ENCODE data around the gene ABCF1. TPM values are rescaled to one million over a fixed set of nuclear protein-coding genes. Genes with fewer than 3 reads are reported as not detected.

Gene ABCF1
- total RNA-seq, 3 donors from 2014 or later (not counting 1 experiment from before 2014, with no cell fraction given), result 91.4 to 138 (median 138) TPM

DNA sequence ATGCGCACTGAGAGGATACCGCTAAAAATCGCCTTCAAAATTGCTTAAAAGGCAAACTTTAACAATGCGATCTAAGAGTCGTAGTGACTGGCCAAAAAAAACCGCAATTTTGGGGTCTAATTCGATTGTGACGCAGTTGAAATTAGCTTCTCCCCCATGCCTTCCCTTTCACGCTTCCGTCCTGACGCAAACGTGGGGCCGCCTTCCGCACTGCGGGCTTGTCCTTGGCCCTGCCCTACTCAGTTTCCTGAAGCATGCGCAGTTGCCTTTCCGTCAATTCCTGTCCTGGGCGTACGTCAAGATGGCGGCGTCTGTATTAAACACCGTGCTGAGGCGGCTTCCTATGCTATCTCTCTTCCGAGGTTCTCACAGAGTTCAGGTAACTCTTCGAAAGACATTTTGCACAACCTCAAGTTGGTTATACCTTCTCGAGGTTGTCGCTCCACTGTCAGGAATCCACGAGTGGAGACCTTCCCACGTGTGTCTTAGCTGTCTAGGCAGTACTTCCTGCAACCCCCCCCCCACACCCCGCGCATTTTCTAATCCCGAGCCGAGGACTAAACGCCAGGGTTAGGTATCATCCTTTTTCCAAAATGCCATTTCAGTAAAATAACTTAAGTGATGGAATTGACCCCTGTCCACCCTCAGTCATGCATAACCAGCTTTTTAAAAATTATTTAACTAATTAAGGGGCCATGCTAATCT is 46.5 kb downstream of the ABCF1 start, which contains the start of gene MRPS18B:
TSS of gene MRPS18B (plus strand) at position 276 of the 705 bp plus-strand sequence. CDS start at position 302, 26 bp downstream.
- Histone ChIP-seq H3K27me3 (ENCODE audit: control insufficient read depth, insufficient read depth, low read length) (no peaks in the 10 kb centered on the region), H3K36me3 (ENCODE audit: control insufficient read depth, insufficient read depth, low read length) (peaks cover 41% of the 10 kb centered on the region), H3K4me1 (ENCODE audit: control insufficient read depth, insufficient read depth, low read length) (peaks cover 23% of the 10 kb centered on the region), H3K4me3 (ENCODE audit: low read length) (peak within 1 kb of the TSS; percentile 73), H3K9me3 (ENCODE audit: control insufficient read depth, insufficient read depth, low read length) (no peaks in the 10 kb centered on the region), H3K27ac (ENCODE audit: low read length) (peak within 1 kb of the TSS; percentile 99)
- Mint-ChIP-seq H3K27me3 (ENCODE audit: low read depth in 2 of 2) (peaks cover 0 to 5% of the 10 kb centered on the region in 2 donors), H3K27ac (peak within 1 kb of the TSS; percentile 96 to 100), H3K9me3 (no peaks in the 10 kb centered on the region), H3K36me3 (peaks cover 26% of the 10 kb centered on the region), H3K4me1 (peaks cover 54 to 61% of the 10 kb centered on the region in 2 donors), H3K4me3 (peak within 1 kb of the TSS; percentile 100)
- intact Hi-C loops (cut with micrococcal nuclease), result loop anchor here (1.0 to 10.0 kb wide), 11 partner anchors 9 to 737 kb away; partner anchors contain the start of genes ABCF1, ATAT1, C6orf136 and DHX16
- ATAC-seq (peak; percentile 71 to 89 (median 74)), DNase-seq (peak; percentile 91 to 100)
- no peak for TF ChIP-seq CTCF (IDR thresholded peaks at IDR 0.05)
- WGBS (ENCODE audit: insufficient coverage), result 0% methylated on average over 29 of the region's 34 CpGs

- no peak for TF ChIP-seq CTCF (IDR thresholded peaks at IDR 0.05)
- peak overlapping the region; percentile 99 for H3K27ac ChIP-seq (ENCODE audit: low read length)
- Mint-ChIP-seq H3K27me3 (ENCODE audit: low read depth in 2 of 2) (peaks cover 0 to 5% of the 10 kb centered on the region in 2 donors), H3K27ac (peak overlapping the region; percentile 96 to 100), H3K9me3 (no peaks in the 10 kb centered on the region), H3K4me3 (peak overlapping the region; percentile 100), H3K4me1 (peaks cover 48 to 57% of the 10 kb centered on the region in 2 donors), H3K36me3 (peaks cover 26% of the 10 kb centered on the region)
- peaks cover 46% of the 10 kb centered on the region for H3K36me3 ChIP-seq (ENCODE audit: control insufficient read depth, insufficient read depth, low read length)
- H3K27me3 ChIP-seq (ENCODE audit: control insufficient read depth, insufficient read depth, low read length), result no peaks in the 10 kb centered on the region
- intact Hi-C loops (cut with micrococcal nuclease), result loop anchor here (5.0 to 10.0 kb wide), 4 partner anchors 76 to 736 kb away; partner anchors contain the start of genes FLOT1, HLA-B and IER3
- DNase-seq (no peak), ATAC-seq (no peak)
- H3K9me3 ChIP-seq (ENCODE audit: control insufficient read depth, insufficient read depth, low read length), result no peaks in the 10 kb centered on the region
- peak overlapping the region; percentile 69 for H3K4me3 ChIP-seq (ENCODE audit: low read length)
- 14% methylated on average over 8 of the region's 8 CpGs for WGBS (ENCODE audit: insufficient coverage)
- H3K4me1 ChIP-seq (ENCODE audit: control insufficient read depth, insufficient read depth, low read length), result peaks cover 23% of the 10 kb centered on the region
These were observed 47.1 kb downstream of the ABCF1 start for GRCh38 chr6:30618270-30618797.

DNA sequence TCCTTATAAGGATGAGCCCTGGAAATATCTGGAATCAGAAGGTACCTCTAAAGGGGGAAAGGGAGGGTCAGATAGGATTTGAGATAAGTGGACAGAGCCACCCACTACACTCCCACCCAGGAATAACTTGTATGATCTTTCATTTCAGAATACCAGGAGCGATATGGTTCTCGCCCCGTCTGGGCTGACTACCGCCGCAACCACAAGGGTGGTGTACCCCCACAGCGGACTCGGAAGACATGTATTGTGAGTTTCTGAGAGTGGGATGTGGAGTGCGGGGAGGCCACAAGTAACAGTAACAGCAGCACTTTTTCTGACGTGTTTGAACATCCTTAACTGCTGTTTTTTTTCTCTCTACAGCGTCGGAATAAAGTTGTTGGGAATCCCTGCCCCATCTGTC is 48.3 kb downstream of the ABCF1 start:
- Histone ChIP-seq H3K36me3 (ENCODE audit: control insufficient read depth, insufficient read depth, low read length) (peaks cover 52% of the 10 kb centered on the region), H3K27me3 (ENCODE audit: control insufficient read depth, insufficient read depth, low read length) (no peaks in the 10 kb centered on the region), H3K4me1 (ENCODE audit: control insufficient read depth, insufficient read depth, low read length) (peaks cover 13% of the 10 kb centered on the region), H3K27ac (ENCODE audit: low read length) (no peak overlapping the region), H3K9me3 (ENCODE audit: control insufficient read depth, insufficient read depth, low read length) (no peaks in the 10 kb centered on the region), H3K4me3 (ENCODE audit: low read length) (no peak overlapping the region)
- no peak for ATAC-seq
- DNase-seq, result peak in 1 of 2 donors; percentile 1
- H3K27ac Mint-ChIP-seq, result peak overlapping the region; percentile 96 to 100
- peaks cover 36 to 45% of the 10 kb centered on the region in 2 donors for H3K4me1 Mint-ChIP-seq
- H3K36me3 Mint-ChIP-seq, result peaks cover 26% of the 10 kb centered on the region
- no peaks in the 10 kb centered on the region for H3K9me3 Mint-ChIP-seq
- intact Hi-C loops (cut with micrococcal nuclease), result loop anchor here (5.0 to 10.0 kb wide), 4 partner anchors 77 to 735 kb away; partner anchors contain the start of genes FLOT1, HLA-B and IER3
- H3K4me3 Mint-ChIP-seq, result peak overlapping the region; percentile 100
- WGBS (ENCODE audit: insufficient coverage), result 97% methylated on average over 11 of the region's 11 CpGs
- TF ChIP-seq CTCF (IDR thresholded peaks at IDR 0.05), result no peak
- H3K27me3 Mint-ChIP-seq (ENCODE audit: low read depth in 2 of 2), result peaks cover 0 to 5% of the 10 kb centered on the region in 2 donors
